ENCODE data around the gene RAB6C. TPM values are rescaled to one million over a fixed set of nuclear protein-coding genes. Genes with fewer than 3 reads are reported as not detected.

RAB6C gene
- total and polyA plus RNA-seq, 10 of the 15 experiments (the other 5 are each of a cell fraction or from before 2014, with no cell fraction given) = not detected

DNA sequence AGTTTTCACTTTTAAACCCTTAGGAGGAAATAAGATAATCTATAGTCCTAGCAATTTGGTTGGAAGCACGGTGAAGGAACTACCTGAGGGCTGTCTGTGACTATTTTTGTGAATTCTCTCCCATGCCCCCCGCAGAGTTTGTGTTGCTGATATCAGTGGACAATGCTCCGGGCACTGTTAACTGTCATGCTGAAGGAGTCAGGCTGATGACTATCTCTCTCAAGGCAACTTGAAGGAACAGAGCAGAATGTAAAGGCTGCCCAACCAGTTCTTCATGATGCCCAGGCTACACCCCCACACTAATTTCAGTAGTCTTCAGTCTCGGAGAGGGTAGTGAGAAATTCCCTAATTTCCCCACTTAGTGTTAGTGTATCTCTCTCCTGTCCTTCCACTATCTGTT lies 21.6 kb upstream of the RAB6C start:
- FAIRE-seq (no peak), DNase-seq (ENCODE audit: low read depth, low spot score) (no peak), ATAC-seq (no peak)
- in situ Hi-C loops (cut with MboI) (no loop called here), intact Hi-C loops (cut with micrococcal nuclease; ENCODE audit: unreplicated experiment) (no loop called here)
- BruUV-seq (replicated peaks) = no TSS peak
- ChIA-PET RAD21 (ENCODE audit: unreplicated experiment) (no interaction called here), CTCF (no interaction called here), POLR2A (no interaction called here), SMC1A (ENCODE audit: uncharacterized antibody, unreplicated experiment) (no interaction called here)
- Histone ChIP-seq H2AFZ (ENCODE audit: control insufficient read depth, low read depth, low read length) (no peak overlapping the region), H3K27ac (ENCODE audit: control insufficient read depth, insufficient read depth) (no peak overlapping the region), H3K9me3 (replicated peaks; ENCODE audit: control insufficient read depth, insufficient read depth, low read length) (no peaks in the 10 kb centered on the region), H4K20me1 (ENCODE audit: control insufficient read depth, insufficient read depth) (no peaks in the 10 kb centered on the region), H3K4me2 (ENCODE audit: control insufficient read depth, insufficient read depth) (no peak overlapping the region), H3K4me3 (no peak overlapping the region), H3K9ac (ENCODE audit: control insufficient read depth, insufficient read depth, low read length) (no peak overlapping the region), H3K36me3 (ENCODE audit: control insufficient read depth in 2 of 2, insufficient read depth in 2 of 2, low read length in 1 of 2) (no peaks in the 10 kb centered on the region), H3K79me2 (ENCODE audit: control insufficient read depth, insufficient read depth, low read length) (no peaks in the 10 kb centered on the region), H3K4me1 (ENCODE audit: control insufficient read depth, insufficient read depth, low read length) (no peaks in the 10 kb centered on the region), H3K27me3 (replicated peaks in 1 of 2; ENCODE audit: control insufficient read depth in 2 of 2, insufficient read depth in 2 of 2, low read length in 1 of 2) (no peaks in the 10 kb centered on the region; a peak in 1 of 4 replicates)
- 38% methylated on average over 4 of the region's 4 CpGs for WGBS (ENCODE audit: insufficient coverage, insufficient replicate concordance, low lambda C conversion rate, missing lambda C conversion rate)
- no peak for TF ChIP-seq SMC3 (IDR thresholded peaks at IDR 0.05; ENCODE audit: borderline replicate concordance, low read length)
- TF ChIP-seq FOXK2 (IDR thresholded peaks at IDR 0.05) = no peak
- TF ChIP-seq, protein P1, sequence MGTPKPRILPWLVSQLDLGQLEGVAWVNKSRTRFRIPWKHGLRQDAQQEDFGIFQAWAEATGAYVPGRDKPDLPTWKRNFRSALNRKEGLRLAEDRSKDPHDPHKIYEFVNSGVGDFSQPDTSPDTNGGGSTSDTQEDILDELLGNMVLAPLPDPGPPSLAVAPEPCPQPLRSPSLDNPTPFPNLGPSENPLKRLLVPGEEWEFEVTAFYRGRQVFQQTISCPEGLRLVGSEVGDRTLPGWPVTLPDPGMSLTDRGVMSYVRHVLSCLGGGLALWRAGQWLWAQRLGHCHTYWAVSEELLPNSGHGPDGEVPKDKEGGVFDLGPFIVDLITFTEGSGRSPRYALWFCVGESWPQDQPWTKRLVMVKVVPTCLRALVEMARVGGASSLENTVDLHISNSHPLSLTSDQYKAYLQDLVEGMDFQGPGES (IDR thresholded peaks at IDR 0.05) = no peak
- TF ChIP-seq ZBTB11 (CRISPR knock-in tag; IDR thresholded peaks at IDR 0.05) = no peak
- no peak for TF ChIP-seq CTCF (IDR thresholded peaks at IDR 0.05 in 2 of 3, conservative IDR thresholded peaks at IDR 0.05 in 1 of 3; ENCODE audit: control insufficient read depth in 2 of 3, extremely low read depth in 1 of 3, insufficient read depth in 1 of 3, low read depth in 3 of 3, low read length in 3 of 3)
- TF ChIP-seq SRF (IDR thresholded peaks at IDR 0.05; ENCODE audit: low read depth in 2 of 2, low read length in 2 of 2) = no peak
- no peak for TF ChIP-seq SP1 (IDR thresholded peaks at IDR 0.05; ENCODE audit: low read depth, low read length)
- no peak for TF ChIP-seq NKRF (conservative IDR thresholded peaks at IDR 0.05)
- TF ChIP-seq, protein P2, sequence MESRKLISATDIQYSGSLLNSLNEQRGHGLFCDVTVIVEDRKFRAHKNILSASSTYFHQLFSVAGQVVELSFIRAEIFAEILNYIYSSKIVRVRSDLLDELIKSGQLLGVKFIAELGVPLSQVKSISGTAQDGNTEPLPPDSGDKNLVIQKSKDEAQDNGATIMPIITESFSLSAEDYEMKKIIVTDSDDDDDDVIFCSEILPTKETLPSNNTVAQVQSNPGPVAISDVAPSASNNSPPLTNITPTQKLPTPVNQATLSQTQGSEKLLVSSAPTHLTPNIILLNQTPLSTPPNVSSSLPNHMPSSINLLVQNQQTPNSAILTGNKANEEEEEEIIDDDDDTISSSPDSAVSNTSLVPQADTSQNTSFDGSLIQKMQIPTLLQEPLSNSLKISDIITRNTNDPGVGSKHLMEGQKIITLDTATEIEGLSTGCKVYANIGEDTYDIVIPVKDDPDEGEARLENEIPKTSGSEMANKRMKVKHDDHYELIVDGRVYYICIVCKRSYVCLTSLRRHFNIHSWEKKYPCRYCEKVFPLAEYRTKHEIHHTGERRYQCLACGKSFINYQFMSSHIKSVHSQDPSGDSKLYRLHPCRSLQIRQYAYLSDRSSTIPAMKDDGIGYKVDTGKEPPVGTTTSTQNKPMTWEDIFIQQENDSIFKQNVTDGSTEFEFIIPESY (IDR thresholded peaks at IDR 0.05) = no peak
- TF ChIP-seq CEBPB (IDR thresholded peaks at IDR 0.05; ENCODE audit: borderline replicate concordance in 1 of 2, low read depth in 2 of 2, low read length in 2 of 2) = no peak
- TF ChIP-seq YBX1 (IDR thresholded peaks at IDR 0.05) = no peak

Data from GM12878 (cell line).